GM12878 (cell line): ENCODE data around the gene SCCPDH. TPM values are rescaled to one million over a fixed set of nuclear protein-coding genes. Genes with fewer than 3 reads are reported as not detected.

ENCODE experiments used
- BCL11A ChIP-seq: IDR thresholded peaks from 2 replicates; pipeline ENCODE4 v1.6.1; 2011; ENCODE audit warnings: low read depth, low read length
- CTCF ChIP-seq, 3 experiments: IDR thresholded peaks in 2 of 3; conservative IDR thresholded peaks in 1 of 3; 2 replicates each; pipeline ENCODE4 v1.5.1; 2011; ENCODE audit warnings: low read depth in 3 of 3, low read length in 3 of 3, mild to moderate bottlenecking in 3 of 3, control low read depth in 2 of 3, moderate library complexity in 2 of 3, inconsistent platforms in 1 of 3, mixed read lengths in 1 of 3; ENCODE audit not compliant: control insufficient read depth in 2 of 3, insufficient read depth in 1 of 3; ENCODE audit errors: extremely low read depth in 1 of 3
- IKZF1 ChIP-seq: fragments of 450-650 bp; conservative IDR thresholded peaks from 2 replicates; pipeline ENCODE4 v1.6.1; 2017; ENCODE audit warnings: antibody characterized with exemption, mild to moderate bottlenecking
- KLF5 ChIP-seq: fragments of 450-650 bp; IDR thresholded peaks from 2 replicates; pipeline ENCODE4 v1.6.1; 2014; ENCODE audit warnings: mild to moderate bottlenecking; ENCODE audit not compliant: partially characterized antibody
- RAD21 ChIP-seq: IDR thresholded peaks from 2 replicates; pipeline ENCODE4 v1.6.1; 2011; ENCODE audit warnings: mild to moderate bottlenecking, low read depth, low read length, moderate library complexity; ENCODE audit not compliant: insufficient read depth
- YY1 ChIP-seq: IDR thresholded peaks from 2 replicates; pipeline ENCODE4 v1.6.1; 2011; ENCODE audit warnings: low read depth, mild to moderate bottlenecking, low read length
- polyA plus RNA-seq, 11 experiments: library from polyadenylated mRNA; depleted of rRNA in 4 of 11; unstranded in 6 of 11; stranded (reverse) in 5 of 11; fragments of >200 nt; fragmentation: Nextera tagmentation in 4 of 11; fragmentation: Illumina TruSeq in 1 of 11; extraction: Ambion mirVana in 4 of 11; extraction: Trizol in 1 of 11; gene quantifications; 1 replicate in 1 of 11; 2 replicates in 10 of 11; pipeline versions ENCODE4 v1.2.1 to v1.2.3, GENCODE V29; 2011 to 2016; ENCODE audit warnings: inconsistent platforms in 2 of 11, missing spikeins in 2 of 11, low read depth in 1 of 11
- total RNA-seq, 4 experiments: library from RNA; depleted of rRNA in 3 of 4; stranded (reverse); fragments of >200 nt in 3 of 4; fragmentation: Illumina TruSeq in 1 of 4; extraction: Trizol in 1 of 4; gene quantifications; 2 replicates each; pipeline versions ENCODE4 v1.2.1 to v1.2.3, GENCODE V29; 2013 to 2021
- TF ChIP-seq, protein P1 (sequence below): fragments of 450-650 bp; IDR thresholded peaks from 2 replicates; pipeline ENCODE4 v1.6.1; 2017; ENCODE audit warnings: low read depth, mild to moderate bottlenecking, moderate library complexity

Gene SCCPDH
- total and polyA plus RNA-seq, 10 of the 15 experiments (the other 5 are each of a cell fraction or from before 2014, with no cell fraction given) = 5.4 to 44.8 (median 24.5) TPM

DNA sequence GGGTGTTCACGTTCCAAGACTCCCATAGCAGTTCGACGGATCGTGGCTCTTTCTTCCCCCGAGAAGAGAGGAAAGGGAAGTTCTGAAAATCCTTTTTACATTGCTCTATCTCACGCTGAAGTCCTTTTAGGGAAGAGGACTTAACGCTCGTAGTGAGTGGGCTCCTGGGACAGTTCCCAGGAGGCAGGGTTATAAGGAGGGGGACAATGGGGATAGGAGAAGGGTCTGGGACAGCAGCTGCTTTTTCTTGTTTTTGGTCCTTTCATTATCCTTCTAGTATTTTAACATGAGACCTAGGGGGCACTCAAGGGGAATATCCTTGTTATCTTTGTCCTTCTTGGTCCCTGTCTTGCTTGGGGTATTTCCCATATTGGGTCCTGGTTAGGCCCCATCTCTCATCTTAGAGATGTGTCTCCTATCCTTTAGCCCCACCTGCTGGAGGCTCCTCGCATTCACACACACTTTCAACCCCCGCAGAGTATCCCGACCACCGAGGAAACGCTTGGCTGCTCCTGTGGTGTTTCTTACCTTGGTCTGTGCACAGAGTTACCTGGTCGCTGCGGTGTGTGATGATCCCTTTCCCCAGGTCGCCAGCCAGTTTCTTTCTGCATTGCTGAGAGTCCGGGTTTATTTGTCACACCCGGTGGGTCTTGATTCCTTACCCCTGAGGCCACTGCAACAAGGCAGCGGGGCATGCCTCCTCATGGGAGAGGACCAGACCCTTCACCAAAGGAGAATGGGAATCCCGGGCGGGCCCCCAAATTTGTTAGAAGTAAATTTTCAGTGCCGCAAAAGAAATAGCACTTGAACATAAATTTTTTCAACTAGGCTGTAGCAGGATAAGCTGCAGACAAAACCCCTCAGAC is 29.7 kb downstream of the SCCPDH start (continued):
- TF ChIP-seq, protein P1, sequence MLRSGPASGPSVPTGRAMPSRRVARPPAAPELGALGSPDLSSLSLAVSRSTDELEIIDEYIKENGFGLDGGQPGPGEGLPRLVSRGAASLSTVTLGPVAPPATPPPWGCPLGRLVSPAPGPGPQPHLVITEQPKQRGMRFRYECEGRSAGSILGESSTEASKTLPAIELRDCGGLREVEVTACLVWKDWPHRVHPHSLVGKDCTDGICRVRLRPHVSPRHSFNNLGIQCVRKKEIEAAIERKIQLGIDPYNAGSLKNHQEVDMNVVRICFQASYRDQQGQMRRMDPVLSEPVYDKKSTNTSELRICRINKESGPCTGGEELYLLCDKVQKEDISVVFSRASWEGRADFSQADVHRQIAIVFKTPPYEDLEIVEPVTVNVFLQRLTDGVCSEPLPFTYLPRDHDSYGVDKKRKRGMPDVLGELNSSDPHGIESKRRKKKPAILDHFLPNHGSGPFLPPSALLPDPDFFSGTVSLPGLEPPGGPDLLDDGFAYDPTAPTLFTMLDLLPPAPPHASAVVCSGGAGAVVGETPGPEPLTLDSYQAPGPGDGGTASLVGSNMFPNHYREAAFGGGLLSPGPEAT = 0 out of 2 replicates have a peak, but pooled peaks have one; percentile 18
- TF ChIP-seq YY1 = peak; percentile 40; the same call in 1 of the 2 replicates
- TF ChIP-seq RAD21 = peak; percentile 87
- no peak for TF ChIP-seq KLF5
- 0 out of 2 replicates have a peak, but pooled peaks have one; percentile 19 for TF ChIP-seq IKZF1
- TF ChIP-seq CTCF (IDR thresholded peaks at IDR 0.05 in 2 of 3, conservative IDR thresholded peaks at IDR 0.05 in 1 of 3; ENCODE audit: control insufficient read depth in 2 of 3, extremely low read depth in 1 of 3, insufficient read depth in 1 of 3, low read depth in 3 of 3, low read length in 3 of 3) = peak; percentile 78 to 86 (median 83)
- TF ChIP-seq BCL11A = no peak
